ENCODE results near the gene CABLES1. TPM values are rescaled to one million over a fixed set of nuclear protein-coding genes. Genes with fewer than 3 reads are reported as not detected.

The CABLES1 gene
- total RNA-seq, 1 donor from 2014 or later: 39.3 TPM

DNA sequence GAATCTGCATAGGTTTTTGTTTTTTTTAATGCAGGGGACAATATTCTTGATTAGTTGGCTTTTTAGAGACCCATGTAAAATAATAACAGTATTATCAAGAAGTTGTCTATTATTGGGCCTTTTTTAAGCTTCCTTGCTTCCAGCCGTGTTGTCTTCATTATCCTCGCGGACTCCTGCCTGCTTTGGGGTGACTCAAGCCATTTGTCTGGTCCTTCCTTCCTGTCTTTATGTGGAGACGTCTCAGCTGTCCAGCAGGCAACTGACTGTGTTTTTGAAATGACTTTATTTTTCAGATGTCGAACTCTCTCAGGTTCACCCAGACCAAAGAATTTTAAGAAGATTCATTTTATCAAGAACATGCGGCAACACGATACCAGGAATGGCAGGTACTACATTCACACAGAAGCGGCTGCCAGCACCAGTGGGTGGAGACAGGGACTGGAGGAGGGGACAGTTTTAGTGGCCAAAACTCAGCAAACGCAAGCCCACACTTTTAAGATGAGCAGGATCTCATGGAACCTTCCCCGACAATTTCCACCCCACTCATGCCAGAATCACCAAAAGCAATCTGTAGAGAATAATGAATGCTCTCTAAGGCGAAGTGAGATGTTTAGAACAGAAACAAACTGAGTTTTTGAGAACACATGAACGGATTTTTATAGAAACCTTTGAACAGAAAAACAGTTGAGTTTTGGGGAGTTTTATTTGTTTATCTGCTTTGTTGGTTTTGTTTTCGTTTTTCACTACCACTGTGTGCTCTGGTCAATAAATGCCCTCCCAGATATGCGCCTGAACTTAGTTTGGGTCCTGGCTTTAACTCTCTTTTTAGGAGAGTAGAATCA, 59.1 kb downstream of the CABLES1 start:
- peaks cover 25% of the 10 kb centered on the region for H3K4me1 ChIP-seq
- H3K4me3 ChIP-seq: peak overlapping the region in 1 of 2 donors; percentile 15
- no peak for DNase-seq (ENCODE audit: extremely low spot score in 2 of 2)
- no peaks in the 10 kb centered on the region for H3K27me3 ChIP-seq
- TF ChIP-seq POLR2A (IDR thresholded peaks at IDR 0.05): no peak
- no peaks in the 10 kb centered on the region for H3K36me3 ChIP-seq
- peak overlapping the region; percentile 74 for H3K27ac ChIP-seq
- intact Hi-C loops (cut with DNase I): no loop called here
- no peaks in the 10 kb centered on the region for H3K9me3 ChIP-seq

DNA sequence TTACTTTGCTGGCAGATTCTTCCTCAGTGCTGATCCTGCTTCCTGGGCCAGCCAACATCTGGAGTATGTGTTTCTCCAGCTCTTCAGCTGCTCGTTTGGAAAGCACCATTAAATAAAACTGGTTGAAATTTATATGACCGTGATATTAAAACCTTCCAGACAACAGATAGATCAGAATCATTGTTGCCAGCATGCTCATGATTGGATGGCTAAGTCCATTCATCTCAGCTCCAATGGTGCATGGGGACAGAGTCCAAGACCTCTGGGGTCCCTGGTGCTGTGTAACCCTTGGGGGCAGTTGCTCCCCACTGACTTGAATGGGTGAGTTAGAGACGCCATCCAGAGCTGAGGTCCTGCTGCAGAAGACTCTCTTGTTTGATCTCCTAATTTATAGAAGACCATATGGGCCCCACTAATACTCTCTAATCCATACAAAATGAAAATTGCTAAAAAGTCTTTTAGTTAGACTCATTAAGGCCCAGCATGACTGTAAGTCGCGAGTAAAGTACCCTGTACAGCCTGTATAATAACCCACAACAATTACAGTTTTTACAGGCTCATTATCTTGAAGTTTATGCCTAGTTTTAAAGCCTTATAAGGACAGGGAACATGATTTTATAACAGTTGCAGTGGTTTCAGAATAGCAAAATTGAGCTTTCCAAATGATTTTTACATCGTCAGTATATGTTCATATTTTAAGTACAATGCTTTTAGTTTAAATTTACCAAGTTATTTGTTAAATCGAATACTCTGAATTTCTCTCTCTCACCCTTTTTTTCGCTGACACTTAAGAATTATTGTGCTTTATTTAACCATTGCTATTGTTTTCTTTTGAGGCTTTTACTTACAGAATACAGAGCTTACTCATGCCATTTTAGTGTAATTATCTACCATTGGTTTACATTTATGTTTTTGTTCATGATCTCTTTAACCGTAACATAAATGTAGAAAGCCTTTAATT, 60.0 kb downstream of the CABLES1 start:
- H3K9me3 ChIP-seq: no peaks in the 10 kb centered on the region
- intact Hi-C loops (cut with DNase I): no loop called here
- peaks cover 25% of the 10 kb centered on the region for H3K4me1 ChIP-seq

GRCh38 chr18:23196119-23197007, 61.1 kb downstream of the CABLES1 start:
- Histone ChIP-seq H3K36me3 (no peaks in the 10 kb centered on the region), H3K27me3 (no peaks in the 10 kb centered on the region), H3K27ac (no peak overlapping the region), H3K9me3 (no peaks in the 10 kb centered on the region), H3K4me1 (peaks cover 25% of the 10 kb centered on the region), H3K4me3 (no peak overlapping the region)
- no peak for TF ChIP-seq POLR2A (IDR thresholded peaks at IDR 0.05)
- no peak for TF ChIP-seq CTCF (IDR thresholded peaks at IDR 0.05)
- TF ChIP-seq POLR2AphosphoS5 (IDR thresholded peaks at IDR 0.05; ENCODE audit: insufficient read depth in 1 of 2, low read depth in 1 of 2): no peak
- intact Hi-C loops (cut with DNase I): no loop called here
- DNase-seq (ENCODE audit: extremely low spot score in 2 of 2): no peak

More for the DNA sequence above, 60.0 kb downstream of the CABLES1 start:
- H3K36me3 ChIP-seq: no peaks in the 10 kb centered on the region
- H3K27me3 ChIP-seq: no peaks in the 10 kb centered on the region
- TF ChIP-seq CTCF (IDR thresholded peaks at IDR 0.05): no peak
- TF ChIP-seq POLR2A (IDR thresholded peaks at IDR 0.05): no peak
- no peak for DNase-seq (ENCODE audit: extremely low spot score in 2 of 2)
- no peak overlapping the region for H3K4me3 ChIP-seq
- H3K27ac ChIP-seq: peak overlapping the region; percentile 74

DNA sequence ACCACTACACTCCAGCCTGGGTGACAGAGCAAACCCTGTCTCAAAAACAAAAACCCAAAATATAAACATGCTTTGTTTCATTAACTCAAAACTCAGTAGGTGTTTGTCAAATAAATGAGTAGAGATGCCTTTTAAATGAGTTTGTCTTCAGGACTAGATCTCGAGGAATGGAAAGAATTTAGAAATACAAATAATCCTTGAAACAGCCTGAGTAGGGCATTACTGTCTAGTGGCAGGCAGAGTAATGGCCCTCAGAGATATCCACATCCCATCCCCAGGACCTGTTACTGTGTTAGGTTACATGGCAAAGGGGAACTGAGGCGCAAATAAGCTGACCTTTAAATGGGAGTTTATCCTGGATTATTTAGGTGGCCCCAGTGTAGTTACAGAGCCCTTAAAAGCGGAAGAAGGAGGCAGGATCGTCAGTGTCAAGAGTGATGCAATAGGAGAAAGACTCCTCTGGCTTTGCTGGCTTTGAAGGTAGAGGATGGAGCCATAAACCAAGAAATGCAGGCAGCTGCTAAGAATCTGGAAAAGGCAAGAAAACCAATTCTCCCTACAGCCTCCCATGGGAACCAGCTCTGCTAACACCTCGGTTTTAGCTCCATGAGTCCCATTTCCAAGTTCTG, 63.0 kb downstream of the CABLES1 start:
- TF ChIP-seq POLR2AphosphoS5 (IDR thresholded peaks at IDR 0.05; ENCODE audit: insufficient read depth in 1 of 2, low read depth in 1 of 2): no peak
- no peak for TF ChIP-seq POLR2A (IDR thresholded peaks at IDR 0.05)
- TF ChIP-seq CTCF (IDR thresholded peaks at IDR 0.05): no peak
- intact Hi-C loops (cut with DNase I): no loop called here
- Histone ChIP-seq H3K9me3 (no peaks in the 10 kb centered on the region), H3K27ac (no peak overlapping the region), H3K4me3 (no peak overlapping the region), H3K36me3 (no peaks in the 10 kb centered on the region), H3K4me1 (peaks cover 12% of the 10 kb centered on the region), H3K27me3 (no peaks in the 10 kb centered on the region)
- DNase-seq (ENCODE audit: extremely low spot score in 2 of 2): no peak

All from vagina (tissue), 2 donors.